ENCODE data around the gene MYO5B. TPM values are rescaled to one million over a fixed set of nuclear protein-coding genes. Genes with fewer than 3 reads are reported as not detected.

Gene MYO5B
- total and polyA plus RNA-seq, 9 of the 15 experiments (the other 6 are each of a cell fraction or from before 2014, with no cell fraction given) = 0.07 to 0.42 (median 0.28) TPM

DNA sequence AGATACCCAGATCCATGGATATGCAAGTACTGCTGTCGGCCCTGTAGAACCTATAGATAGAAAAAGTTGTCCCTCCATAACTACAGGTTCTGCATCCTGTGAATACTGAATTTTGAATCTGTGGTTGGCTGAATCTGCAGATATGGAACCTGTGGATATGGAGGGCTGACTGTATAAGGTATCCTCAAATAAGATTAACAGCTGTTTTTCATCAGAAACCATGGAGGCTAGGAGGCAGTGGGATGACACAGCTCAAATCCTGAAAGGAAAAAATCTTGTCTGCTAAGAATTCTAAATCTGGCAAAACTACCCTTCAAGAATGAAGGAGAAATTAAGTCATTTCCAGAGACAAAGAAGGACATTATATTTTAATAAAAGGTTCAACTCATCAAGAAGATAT is 367.0 kb downstream of the MYO5B start (continued):
- TF ChIP-seq CBX8 (IDR thresholded peaks at IDR 0.05; ENCODE audit: borderline replicate concordance, extremely low read depth, low read depth, low read length, poor library complexity, severe bottlenecking) (no peak), ZNF253 (CRISPR knock-in tag; conservative IDR thresholded peaks at IDR 0.05) (no peak)
- TF ChIP-seq, protein P1, sequence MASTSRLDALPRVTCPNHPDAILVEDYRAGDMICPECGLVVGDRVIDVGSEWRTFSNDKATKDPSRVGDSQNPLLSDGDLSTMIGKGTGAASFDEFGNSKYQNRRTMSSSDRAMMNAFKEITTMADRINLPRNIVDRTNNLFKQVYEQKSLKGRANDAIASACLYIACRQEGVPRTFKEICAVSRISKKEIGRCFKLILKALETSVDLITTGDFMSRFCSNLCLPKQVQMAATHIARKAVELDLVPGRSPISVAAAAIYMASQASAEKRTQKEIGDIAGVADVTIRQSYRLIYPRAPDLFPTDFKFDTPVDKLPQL (IDR thresholded peaks at IDR 0.05; ENCODE audit: extremely low read depth, insufficient read length) = no peak

DNA sequence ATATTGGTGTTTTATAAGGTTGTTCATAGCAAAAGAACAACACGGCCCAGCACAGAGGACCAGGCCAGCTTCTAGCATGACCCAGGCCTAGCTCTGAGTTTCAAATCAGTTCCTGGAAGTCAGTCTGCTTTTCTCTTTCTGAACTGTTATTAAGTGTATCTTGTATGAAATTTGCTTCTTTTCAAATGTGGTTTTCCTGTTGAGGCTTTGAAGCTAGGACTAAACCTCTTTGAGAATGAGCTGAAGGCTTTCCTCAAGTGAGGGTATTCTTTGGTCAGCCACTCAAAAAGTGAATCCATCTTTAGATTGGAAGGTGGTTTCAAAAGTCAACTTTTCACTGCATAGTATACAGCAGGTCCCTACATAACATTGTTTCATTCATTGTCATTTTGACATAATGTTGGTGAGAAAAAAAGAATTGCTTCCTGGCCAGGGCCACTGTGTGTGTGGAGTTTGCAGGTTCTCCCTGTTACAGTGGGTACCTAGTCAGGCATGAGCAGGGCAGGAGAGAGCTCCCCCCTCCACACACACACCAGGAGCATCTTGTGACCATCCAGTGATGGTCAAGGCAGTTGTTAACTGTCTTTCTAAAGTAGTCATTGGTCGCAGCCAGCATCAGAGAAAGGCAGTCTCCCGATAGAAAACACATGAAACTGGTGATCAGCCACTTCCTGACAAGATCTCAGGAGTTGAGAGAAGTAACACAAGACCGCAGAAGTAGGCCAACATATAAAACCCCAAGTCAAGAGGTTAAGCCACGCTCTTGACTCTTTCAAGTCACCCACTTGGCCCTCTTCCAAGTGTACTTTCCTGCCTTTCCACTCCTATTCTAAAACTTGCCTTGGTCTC is 374.9 kb downstream of the MYO5B start:
- POLR2A ChIA-PET = no interaction called here
- Histone ChIP-seq H3K4me3 (no peak overlapping the region), H3K4me1 (replicated peaks in 1 of 2; ENCODE audit: control insufficient read depth in 2 of 2, insufficient read depth in 2 of 2, low read length in 2 of 2) (peaks cover 0 to 10% of the 10 kb centered on the region in 2 experiments; a peak in 3 of 5 replicates), H3K27ac (ENCODE audit: extremely low read depth, low read depth, low read length) (no peak overlapping the region), H3K79me2 (ENCODE audit: control insufficient read depth, insufficient read depth, low read length) (no peaks in the 10 kb centered on the region), H3K36me3 (ENCODE audit: control insufficient read depth, insufficient read depth, low read length) (no peaks in the 10 kb centered on the region), H3K9me1 (ENCODE audit: control insufficient read depth, insufficient read depth, low read length) (no peaks in the 10 kb centered on the region), H3K9me3 (replicated peaks; ENCODE audit: control insufficient read depth, insufficient read depth, low read depth, low read length) (no peaks in the 10 kb centered on the region), H4K20me1 (replicated peaks; ENCODE audit: control insufficient read depth, insufficient read depth, low read length) (no peaks in the 10 kb centered on the region), H3K9ac (ENCODE audit: insufficient read depth in 1 of 2, low read depth in 2 of 2, low read length in 2 of 2) (no peak overlapping the region), H2AFZ (ENCODE audit: low read depth, low read length) (no peak overlapping the region), H3K4me2 (ENCODE audit: insufficient read depth, low read length) (no peak overlapping the region), H3K27me3 (ENCODE audit: control insufficient read depth in 2 of 2, insufficient read depth in 2 of 2, low read length in 2 of 2) (no peaks in the 10 kb centered on the region)
- WGBS (ENCODE audit: insufficient coverage, low coverage, missing lambda C conversion rate) = 18% methylated on average over 5 of the region's 5 CpGs
- no TSS peak for BruUV-seq (replicated peaks)
- in situ Hi-C loops (cut with MboI) (no loop called here), intact Hi-C loops (cut with micrococcal nuclease) (no loop called here)
- ATAC-seq (no peak; the same call in 2 of the 3 replicates), FAIRE-seq (no peak), DNase-seq (ENCODE audit: extremely low read depth in 1 of 4, low spot score in 3 of 4) (peak in 1 of 4 experiments; percentile 39)
- CTCF ChIA-PET (ENCODE audit: low intra/inter-chr PET ratio) = no interaction called here
- TF ChIP-seq NFIC (IDR thresholded peaks at IDR 0.05) = peak; percentile 74
- TF ChIP-seq MAFG (tag; conservative IDR thresholded peaks at IDR 0.05) = no peak
